H1 (cell line): Measurements from ENCODE around the gene DKK3.

Source experiments
- CBX8 ChIP-seq: fragments of 300-800, 300-1000 bp; sonication (generic); IDR thresholded peaks from 2 replicates; pipeline ENCODE4 v1.7.1; 2016; ENCODE audit warnings: low read depth, low read length, borderline replicate concordance
- CEBPB ChIP-seq: IDR thresholded peaks from 2 replicates; pipeline ENCODE4 v1.6.1; 2012; ENCODE audit warnings: low read depth, low read length
- EGR1 ChIP-seq: IDR thresholded peaks from 2 replicates; pipeline ENCODE4 v1.6.1; 2011; ENCODE audit warnings: low read depth, low read length, borderline replicate concordance
- EP300 ChIP-seq, 2 experiments: IDR thresholded peaks; 1 replicate in 1 of 2; 2 replicates in 1 of 2; pipeline ENCODE4 v1.6.1; 2011 to 2012; ENCODE audit warnings: low read depth in 2 of 2, low read length in 2 of 2, mild to moderate bottlenecking in 2 of 2, borderline replicate concordance in 1 of 2, inconsistent platforms in 1 of 2, moderate library complexity in 1 of 2
- EZH2 ChIP-seq: fragments of 200-600 bp; sonication (generic); IDR thresholded peaks from 2 replicates; pipeline ENCODE4 v1.7.1; 2012; ENCODE audit warnings: low read depth, mild to moderate bottlenecking, moderate library complexity, low read length, inconsistent platforms; ENCODE audit not compliant: severe bottlenecking
- PHF8 ChIP-seq: fragments of 200-600 bp; sonication (generic); conservative IDR thresholded peaks from 2 replicates; pipeline ENCODE4 v1.7.1; 2012; ENCODE audit warnings: low read depth, mild to moderate bottlenecking, inconsistent platforms, low read length, moderate library complexity
- POLR2A ChIP-seq, 2 experiments: IDR thresholded peaks; 1 replicate in 1 of 2; 2 replicates in 1 of 2; pipeline ENCODE4 v1.6.1; 2011; ENCODE audit warnings: low read depth in 2 of 2, low read length in 2 of 2, mild to moderate bottlenecking in 2 of 2; ENCODE audit errors: control extremely low read depth in 1 of 2
- POLR2AphosphoS5 ChIP-seq: IDR thresholded peaks from 2 replicates; pipeline ENCODE4 v1.6.1; 2011; ENCODE audit warnings: low read depth, low read length
- RNF2 ChIP-seq: fragments of 200-900, 300-1000 bp; sonication (generic); IDR thresholded peaks from 2 replicates; pipeline ENCODE4 v1.7.1; 2016; ENCODE audit warnings: borderline replicate concordance, low read depth, mild to moderate bottlenecking, antibody characterized with exemption, low read length; ENCODE audit not compliant: poor library complexity, severe bottlenecking; ENCODE audit errors: missing control alignments
- TCF12 ChIP-seq: IDR thresholded peaks from 2 replicates; pipeline ENCODE4 v1.6.1; 2011; ENCODE audit warnings: low read depth, mild to moderate bottlenecking, low read length
- ZNF274 ChIP-seq: IDR thresholded peaks from 2 replicates; pipeline ENCODE4 v1.7.0; 2012; ENCODE audit warnings: low read length, borderline replicate concordance; ENCODE audit errors: extremely low read depth
- TF ChIP-seq, protein P1 (sequence below): IDR thresholded peaks from 2 replicates; pipeline ENCODE4 v1.6.1; 2011; ENCODE audit warnings: low read depth, mild to moderate bottlenecking, low read length; ENCODE audit not compliant: insufficient read depth
- TF ChIP-seq, protein P2 (sequence below): IDR thresholded peaks from 2 replicates; pipeline ENCODE4 v1.6.1; 2012; ENCODE audit warnings: inconsistent platforms
- TF ChIP-seq, protein P3 (sequence below), 3 experiments: IDR thresholded peaks; 1 replicate in 2 of 3; 2 replicates in 1 of 3; pipeline versions ENCODE4 v1.5.1 to v1.6.1; 2011; ENCODE audit warnings: low read length in 3 of 3, mild to moderate bottlenecking in 3 of 3, inconsistent platforms in 2 of 3, low read depth in 1 of 3, moderate library complexity in 1 of 3; ENCODE audit not compliant: insufficient read depth in 1 of 3; ENCODE audit errors: control extremely low read depth in 1 of 3

DNA sequence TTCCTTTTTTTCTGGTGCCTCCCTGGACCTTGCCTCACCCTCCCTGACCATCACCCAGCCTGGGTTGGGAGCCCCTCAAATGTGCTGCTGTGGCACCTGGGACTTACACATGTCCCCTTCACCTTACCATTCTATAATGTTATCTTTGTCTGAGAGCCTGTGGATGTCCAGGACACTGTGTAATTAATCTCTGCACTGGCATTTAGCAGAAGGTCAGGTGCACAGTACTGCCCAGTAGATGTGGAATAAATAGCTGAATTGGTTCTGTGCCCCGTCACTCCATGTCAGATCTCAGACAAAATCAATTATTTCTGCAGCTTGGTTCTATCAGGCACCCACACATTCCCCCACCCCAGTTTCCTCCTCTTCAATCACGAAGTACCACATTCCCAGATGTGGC lies 19.9 kb upstream of the DKK3 start:
- TF ChIP-seq, protein P1, sequence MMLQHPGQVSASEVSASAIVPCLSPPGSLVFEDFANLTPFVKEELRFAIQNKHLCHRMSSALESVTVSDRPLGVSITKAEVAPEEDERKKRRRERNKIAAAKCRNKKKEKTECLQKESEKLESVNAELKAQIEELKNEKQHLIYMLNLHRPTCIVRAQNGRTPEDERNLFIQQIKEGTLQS, result no peak
- no peak for TF ChIP-seq EP300 (IDR thresholded peaks at IDR 0.05; ENCODE audit: borderline replicate concordance in 1 of 2, low read depth in 2 of 2, low read length in 2 of 2)
- no peak for TF ChIP-seq CEBPB
- TF ChIP-seq, protein P2, sequence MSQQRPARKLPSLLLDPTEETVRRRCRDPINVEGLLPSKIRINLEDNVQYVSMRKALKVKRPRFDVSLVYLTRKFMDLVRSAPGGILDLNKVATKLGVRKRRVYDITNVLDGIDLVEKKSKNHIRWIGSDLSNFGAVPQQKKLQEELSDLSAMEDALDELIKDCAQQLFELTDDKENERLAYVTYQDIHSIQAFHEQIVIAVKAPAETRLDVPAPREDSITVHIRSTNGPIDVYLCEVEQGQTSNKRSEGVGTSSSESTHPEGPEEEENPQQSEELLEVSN, result no peak
- TF ChIP-seq POLR2A (IDR thresholded peaks at IDR 0.05; ENCODE audit: control extremely low read depth in 1 of 2, low read depth in 2 of 2, low read length in 2 of 2), result no peak
- TF ChIP-seq, protein P3, sequence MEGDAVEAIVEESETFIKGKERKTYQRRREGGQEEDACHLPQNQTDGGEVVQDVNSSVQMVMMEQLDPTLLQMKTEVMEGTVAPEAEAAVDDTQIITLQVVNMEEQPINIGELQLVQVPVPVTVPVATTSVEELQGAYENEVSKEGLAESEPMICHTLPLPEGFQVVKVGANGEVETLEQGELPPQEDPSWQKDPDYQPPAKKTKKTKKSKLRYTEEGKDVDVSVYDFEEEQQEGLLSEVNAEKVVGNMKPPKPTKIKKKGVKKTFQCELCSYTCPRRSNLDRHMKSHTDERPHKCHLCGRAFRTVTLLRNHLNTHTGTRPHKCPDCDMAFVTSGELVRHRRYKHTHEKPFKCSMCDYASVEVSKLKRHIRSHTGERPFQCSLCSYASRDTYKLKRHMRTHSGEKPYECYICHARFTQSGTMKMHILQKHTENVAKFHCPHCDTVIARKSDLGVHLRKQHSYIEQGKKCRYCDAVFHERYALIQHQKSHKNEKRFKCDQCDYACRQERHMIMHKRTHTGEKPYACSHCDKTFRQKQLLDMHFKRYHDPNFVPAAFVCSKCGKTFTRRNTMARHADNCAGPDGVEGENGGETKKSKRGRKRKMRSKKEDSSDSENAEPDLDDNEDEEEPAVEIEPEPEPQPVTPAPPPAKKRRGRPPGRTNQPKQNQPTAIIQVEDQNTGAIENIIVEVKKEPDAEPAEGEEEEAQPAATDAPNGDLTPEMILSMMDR (IDR thresholded peaks at IDR 0.05; ENCODE audit: control extremely low read depth in 1 of 3, insufficient read depth in 1 of 3, low read depth in 1 of 3, low read length in 3 of 3), result no peak
- TF ChIP-seq CBX8, result no peak
- no peak for TF ChIP-seq EZH2
- TF ChIP-seq POLR2AphosphoS5, result no peak
- TF ChIP-seq ZNF274, result no peak
- no peak for TF ChIP-seq PHF8
- no peak for TF ChIP-seq EGR1
- TF ChIP-seq TCF12, result no peak
- no peak for TF ChIP-seq RNF2
